ENCODE measurements around the gene GDF10. TPM values are rescaled to one million over a fixed set of nuclear protein-coding genes. Genes with fewer than 3 reads are reported as not detected.

Gene GDF10
- total RNA-seq, 1 donor from 2014 or later, result 0.67 TPM

DNA sequence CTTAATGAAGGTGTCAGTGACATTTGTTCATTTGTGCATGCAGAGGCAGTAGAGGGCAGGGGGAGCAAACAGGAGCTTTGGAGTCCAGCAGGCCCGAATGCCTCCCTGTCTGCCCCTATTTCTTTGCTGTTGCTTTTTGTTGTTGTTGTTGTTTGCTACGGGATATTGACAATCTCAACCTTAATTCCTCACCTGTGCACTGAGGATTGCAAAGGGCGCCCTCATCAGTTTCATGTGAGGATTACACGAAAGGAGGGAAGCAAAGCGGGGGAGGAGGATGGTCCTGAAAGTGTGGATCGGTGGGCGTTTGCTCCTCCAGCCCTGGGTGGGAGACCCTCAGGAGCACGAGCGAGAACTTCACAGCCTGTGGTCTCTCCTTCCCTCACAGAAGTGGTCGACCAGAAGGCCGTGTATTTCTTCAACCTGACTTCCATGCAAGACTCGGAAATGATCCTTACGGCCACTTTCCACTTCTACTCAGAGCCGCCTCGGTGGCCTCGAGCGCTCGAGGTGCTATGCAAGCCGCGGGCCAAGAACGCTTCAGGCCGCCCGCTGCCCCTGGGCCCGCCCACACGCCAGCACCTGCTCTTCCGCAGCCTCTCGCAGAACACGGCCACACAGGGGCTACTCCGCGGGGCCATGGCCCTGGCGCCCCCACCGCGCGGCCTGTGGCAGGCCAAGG is 9.6 kb downstream of the GDF10 start:
- peaks cover 6% of the 10 kb centered on the region for H3K4me1 Mint-ChIP-seq (ENCODE audit: low read depth)
- H3K4me3 Mint-ChIP-seq (ENCODE audit: unreplicated experiment), result no peak overlapping the region
- TF ChIP-seq, protein P1, sequence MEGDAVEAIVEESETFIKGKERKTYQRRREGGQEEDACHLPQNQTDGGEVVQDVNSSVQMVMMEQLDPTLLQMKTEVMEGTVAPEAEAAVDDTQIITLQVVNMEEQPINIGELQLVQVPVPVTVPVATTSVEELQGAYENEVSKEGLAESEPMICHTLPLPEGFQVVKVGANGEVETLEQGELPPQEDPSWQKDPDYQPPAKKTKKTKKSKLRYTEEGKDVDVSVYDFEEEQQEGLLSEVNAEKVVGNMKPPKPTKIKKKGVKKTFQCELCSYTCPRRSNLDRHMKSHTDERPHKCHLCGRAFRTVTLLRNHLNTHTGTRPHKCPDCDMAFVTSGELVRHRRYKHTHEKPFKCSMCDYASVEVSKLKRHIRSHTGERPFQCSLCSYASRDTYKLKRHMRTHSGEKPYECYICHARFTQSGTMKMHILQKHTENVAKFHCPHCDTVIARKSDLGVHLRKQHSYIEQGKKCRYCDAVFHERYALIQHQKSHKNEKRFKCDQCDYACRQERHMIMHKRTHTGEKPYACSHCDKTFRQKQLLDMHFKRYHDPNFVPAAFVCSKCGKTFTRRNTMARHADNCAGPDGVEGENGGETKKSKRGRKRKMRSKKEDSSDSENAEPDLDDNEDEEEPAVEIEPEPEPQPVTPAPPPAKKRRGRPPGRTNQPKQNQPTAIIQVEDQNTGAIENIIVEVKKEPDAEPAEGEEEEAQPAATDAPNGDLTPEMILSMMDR (IDR thresholded peaks at IDR 0.05), result peak; percentile 68
- DNase-seq (ENCODE audit: low spot score), result no peak
- H3K27me3 Mint-ChIP-seq (ENCODE audit: low read depth), result peaks cover 27% of the 10 kb centered on the region
- no peak overlapping the region for H3K27ac Mint-ChIP-seq (ENCODE audit: unreplicated experiment)
- no peaks in the 10 kb centered on the region for H3K9me3 Mint-ChIP-seq (ENCODE audit: low read depth)
- no peaks in the 10 kb centered on the region for H3K36me3 Mint-ChIP-seq (ENCODE audit: low read depth)

DNA sequence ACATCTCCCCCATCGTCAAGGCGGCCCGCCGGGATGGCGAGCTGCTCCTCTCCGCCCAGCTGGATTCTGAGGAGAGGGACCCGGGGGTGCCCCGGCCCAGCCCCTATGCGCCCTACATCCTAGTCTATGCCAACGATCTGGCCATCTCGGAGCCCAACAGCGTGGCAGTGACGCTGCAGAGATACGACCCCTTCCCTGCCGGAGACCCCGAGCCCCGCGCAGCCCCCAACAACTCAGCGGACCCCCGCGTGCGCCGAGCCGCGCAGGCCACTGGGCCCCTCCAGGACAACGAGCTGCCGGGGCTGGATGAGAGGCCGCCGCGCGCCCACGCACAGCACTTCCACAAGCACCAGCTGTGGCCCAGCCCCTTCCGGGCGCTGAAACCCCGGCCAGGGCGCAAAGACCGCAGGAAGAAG is 10.1 kb downstream of the GDF10 start:
- Mint-ChIP-seq H3K4me1 (ENCODE audit: low read depth) (peaks cover 6% of the 10 kb centered on the region), H3K9me3 (ENCODE audit: low read depth) (no peaks in the 10 kb centered on the region), H3K27ac (ENCODE audit: unreplicated experiment) (no peak overlapping the region), H3K4me3 (ENCODE audit: unreplicated experiment) (no peak overlapping the region), H3K36me3 (ENCODE audit: low read depth) (no peaks in the 10 kb centered on the region), H3K27me3 (ENCODE audit: low read depth) (peaks cover 27% of the 10 kb centered on the region)
- DNase-seq (ENCODE audit: low spot score), result no peak
- TF ChIP-seq, protein P1 (IDR thresholded peaks at IDR 0.05), result no peak

DNA sequence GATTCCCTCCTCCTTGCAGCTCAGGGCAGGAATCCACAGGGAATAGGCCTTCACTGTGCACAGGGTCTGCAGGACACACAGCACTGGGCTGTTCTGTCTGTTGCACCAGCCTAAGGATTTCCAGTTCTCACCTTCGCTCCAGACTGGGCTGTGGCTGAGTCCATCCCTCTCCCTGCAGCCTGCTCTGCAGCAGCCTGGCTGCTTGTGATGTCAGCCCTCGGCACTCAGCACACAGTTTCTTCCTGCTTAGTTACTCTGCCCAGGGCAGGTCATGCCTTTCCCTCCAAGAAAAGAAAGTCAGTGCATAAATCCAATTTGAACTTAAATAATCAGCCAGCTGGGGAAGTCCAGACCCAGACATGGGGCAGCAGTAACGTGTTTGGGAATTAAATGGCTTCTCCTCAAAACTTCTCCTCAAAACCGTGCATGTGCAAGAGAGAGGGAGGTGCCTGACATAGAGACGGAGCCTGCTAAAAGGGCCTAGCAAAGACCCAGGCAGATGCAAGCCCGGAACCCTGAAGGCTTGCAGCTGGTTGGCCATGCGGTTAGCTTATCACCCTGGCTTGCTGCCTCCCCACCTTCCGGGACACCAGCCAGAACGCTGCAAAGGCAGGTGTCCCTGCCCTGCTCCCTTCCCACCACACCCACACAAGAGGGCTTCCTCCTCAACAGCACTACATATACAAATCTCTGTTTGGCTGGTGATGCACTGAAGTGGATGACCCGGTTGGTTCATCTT is 11.4 kb downstream of the GDF10 start:
- no peak for DNase-seq (ENCODE audit: low spot score)
- Mint-ChIP-seq H3K4me1 (ENCODE audit: low read depth) (peaks cover 6% of the 10 kb centered on the region), H3K27me3 (ENCODE audit: low read depth) (peaks cover 24% of the 10 kb centered on the region), H3K4me3 (ENCODE audit: unreplicated experiment) (no peak overlapping the region), H3K36me3 (ENCODE audit: low read depth) (no peaks in the 10 kb centered on the region), H3K27ac (ENCODE audit: unreplicated experiment) (no peak overlapping the region), H3K9me3 (ENCODE audit: low read depth) (no peaks in the 10 kb centered on the region)
- TF ChIP-seq, protein P1 (IDR thresholded peaks at IDR 0.05), result no peak

DNA sequence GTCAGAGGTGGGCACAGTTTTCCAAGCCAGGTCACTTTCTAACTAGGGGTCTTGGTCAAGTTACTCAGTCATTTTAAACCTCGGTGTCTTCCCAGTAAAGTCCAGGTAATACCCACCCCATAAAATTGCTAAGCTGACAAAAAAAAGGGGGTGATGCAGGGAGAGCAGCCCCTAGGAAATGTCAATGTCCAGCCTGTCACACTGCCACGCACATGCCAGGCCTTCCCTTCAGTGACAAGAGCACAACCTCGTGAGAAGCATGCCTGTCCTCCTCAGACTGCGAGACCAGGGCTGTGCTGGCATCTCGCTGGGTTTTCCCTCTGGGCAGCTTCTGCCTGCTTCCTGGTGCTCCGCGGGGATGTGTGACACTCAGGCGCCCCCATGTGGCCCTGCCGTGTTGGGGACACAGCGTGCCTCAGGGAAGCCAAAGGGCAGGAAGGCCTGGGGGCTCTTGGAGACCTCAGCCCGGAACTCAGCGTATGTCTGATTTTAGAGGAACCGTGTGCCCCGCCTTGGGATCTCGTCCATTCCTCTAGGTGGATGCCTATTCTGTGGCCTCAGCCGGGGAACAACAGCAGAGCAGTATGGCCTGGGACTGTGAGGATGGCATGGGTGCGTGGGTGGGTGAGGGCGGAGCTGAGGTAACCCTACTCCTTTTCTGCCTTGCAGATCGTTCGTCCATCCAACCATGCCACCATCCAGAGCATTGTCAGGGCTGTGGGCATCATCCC is 12.1 kb downstream of the GDF10 start:
- Mint-ChIP-seq H3K36me3 (ENCODE audit: low read depth) (no peaks in the 10 kb centered on the region), H3K4me1 (ENCODE audit: low read depth) (peaks cover 6% of the 10 kb centered on the region), H3K9me3 (ENCODE audit: low read depth) (no peaks in the 10 kb centered on the region), H3K27me3 (ENCODE audit: low read depth) (peaks cover 19% of the 10 kb centered on the region), H3K4me3 (ENCODE audit: unreplicated experiment) (no peak overlapping the region), H3K27ac (ENCODE audit: unreplicated experiment) (no peak overlapping the region)
- DNase-seq (ENCODE audit: low spot score), result no peak
- TF ChIP-seq, protein P1 (IDR thresholded peaks at IDR 0.05), result peak; percentile 94

DNA sequence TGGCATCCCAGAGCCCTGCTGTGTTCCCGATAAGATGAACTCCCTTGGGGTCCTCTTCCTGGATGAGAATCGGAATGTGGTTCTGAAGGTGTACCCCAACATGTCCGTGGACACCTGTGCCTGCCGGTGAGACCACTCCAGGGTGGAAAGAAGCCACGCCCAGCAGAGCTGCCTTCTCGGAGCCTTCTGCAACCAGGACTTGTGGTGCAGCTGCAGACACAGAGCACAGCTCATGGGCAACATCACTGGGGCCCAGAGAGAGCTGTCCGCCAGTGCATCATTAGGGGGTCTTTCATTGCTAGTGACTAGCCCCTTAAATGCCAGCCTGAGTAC is 12.6 kb downstream of the GDF10 start:
- Mint-ChIP-seq H3K4me1 (ENCODE audit: low read depth) (peaks cover 6% of the 10 kb centered on the region), H3K27ac (ENCODE audit: unreplicated experiment) (no peak overlapping the region), H3K9me3 (ENCODE audit: low read depth) (no peaks in the 10 kb centered on the region), H3K36me3 (ENCODE audit: low read depth) (no peaks in the 10 kb centered on the region), H3K27me3 (ENCODE audit: low read depth) (peaks cover 14% of the 10 kb centered on the region), H3K4me3 (ENCODE audit: unreplicated experiment) (no peak overlapping the region)
- TF ChIP-seq, protein P1 (IDR thresholded peaks at IDR 0.05), result no peak
- no peak for DNase-seq (ENCODE audit: low spot score)

All from chondrocyte (in vitro differentiated cells).